GM18507 (cell line): ENCODE measurements around the gene LIF.

Experiments used
- DNase-seq: peaks from one replicate; pipeline ENCODE4 v3.0.0; 2011; ENCODE audit warnings: low read depth; ENCODE audit not compliant: insufficient read length; ENCODE audit errors: extremely low spot score
- FAIRE-seq: peaks from 2 replicates; lab custom pipeline; 2011; peaks lifted over from hg19 to GRCh38; lab: Jason Lieb, UNC

Gene LIF

DNA sequence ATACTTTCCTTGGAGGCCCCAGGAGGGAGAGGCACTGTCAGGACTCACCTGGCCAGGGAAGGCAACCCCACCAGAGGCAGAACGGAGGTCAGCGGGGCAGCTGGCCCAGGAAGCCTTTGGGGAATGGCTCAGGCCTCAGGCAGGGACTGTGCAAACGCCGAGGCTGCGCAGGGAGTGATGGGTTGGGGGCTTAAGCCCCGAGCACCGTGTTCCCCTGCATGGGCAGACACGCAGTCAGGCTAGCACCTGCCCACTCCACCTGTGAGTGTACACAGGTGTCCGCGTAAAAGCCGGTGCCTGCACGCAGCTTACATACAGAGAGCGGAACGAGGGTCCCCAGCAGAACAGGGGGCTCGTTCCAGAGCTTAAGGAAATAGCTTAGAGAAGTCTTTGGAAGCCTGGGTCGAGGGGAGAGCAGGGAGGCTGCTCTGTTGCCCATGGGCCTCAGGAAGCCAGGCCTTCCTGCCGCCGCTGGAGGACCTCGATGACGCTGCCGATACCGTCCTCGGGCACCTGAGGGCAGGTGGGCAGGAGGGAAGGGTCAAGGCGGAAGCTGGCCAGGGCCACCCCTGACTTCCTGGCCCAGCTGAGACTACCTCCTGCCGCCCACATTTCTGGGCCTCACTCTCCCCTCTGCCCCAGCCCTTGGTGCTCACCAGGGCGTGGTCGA is 38.8 kb upstream of the LIF start:
- no peak for FAIRE-seq
- DNase-seq, result no peak

DNA sequence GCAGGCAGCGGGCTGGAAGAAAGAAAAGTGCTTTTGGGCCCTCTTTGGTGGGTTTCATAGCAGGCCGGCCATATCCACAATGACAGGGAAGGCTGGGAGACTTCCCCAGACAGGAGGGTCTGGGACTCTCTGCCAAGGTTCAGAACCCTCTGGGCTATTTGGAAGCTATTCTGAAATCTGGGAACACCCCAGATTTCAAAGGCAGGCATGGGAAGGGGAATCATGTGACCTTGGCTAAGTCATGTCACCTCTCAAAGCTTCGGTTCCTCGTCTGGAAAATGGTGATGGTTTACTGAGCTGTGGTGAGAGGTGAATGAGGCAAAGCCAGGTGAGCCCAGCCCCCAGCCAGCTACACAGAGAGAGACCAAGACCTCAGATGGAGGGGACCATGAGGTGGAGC is 38.1 kb upstream of the LIF start:
- DNase-seq (no peak), FAIRE-seq (no peak)

DNA sequence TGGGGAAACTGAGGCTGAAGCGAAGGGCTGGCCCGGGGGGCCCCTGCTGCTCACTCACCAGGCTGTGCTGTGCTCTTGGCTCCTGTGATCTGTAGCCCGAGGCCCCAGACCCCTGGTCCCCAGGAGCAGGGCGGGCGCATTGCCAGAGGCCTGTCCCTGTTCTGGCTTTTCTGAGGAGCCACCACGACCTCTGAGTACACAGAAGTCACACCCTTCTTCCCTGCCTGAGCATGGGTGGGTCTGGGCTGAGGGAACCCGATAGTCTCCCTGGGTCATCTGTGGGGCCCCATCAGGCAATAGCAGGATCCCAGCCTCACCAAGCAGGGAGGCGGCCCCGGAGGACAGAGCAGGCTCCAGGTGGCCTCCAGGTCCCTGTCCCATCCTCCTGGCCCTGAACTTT is 37.6 kb upstream of the LIF start:
- no peak for FAIRE-seq
- no peak for DNase-seq

DNA sequence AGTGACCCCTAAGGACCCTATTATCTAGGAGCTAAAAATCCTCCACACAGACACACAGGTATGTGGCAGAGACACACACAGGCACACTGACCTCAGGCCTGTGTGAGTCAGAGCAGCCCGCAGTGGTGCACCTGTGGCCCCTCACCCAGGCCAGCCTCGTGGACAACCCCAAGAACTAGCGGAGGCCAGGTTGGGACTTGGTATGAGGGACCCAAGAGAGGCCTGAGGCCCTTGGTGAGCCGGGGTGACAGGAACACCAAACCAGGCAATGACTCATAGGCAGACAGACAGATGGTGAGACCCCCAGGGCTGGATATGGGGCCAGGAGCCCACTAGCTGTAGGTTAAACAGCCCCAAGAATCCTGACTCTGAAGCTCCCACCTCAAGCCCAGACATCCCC is 36.8 kb upstream of the LIF start:
- FAIRE-seq (no peak), DNase-seq (no peak)

DNA sequence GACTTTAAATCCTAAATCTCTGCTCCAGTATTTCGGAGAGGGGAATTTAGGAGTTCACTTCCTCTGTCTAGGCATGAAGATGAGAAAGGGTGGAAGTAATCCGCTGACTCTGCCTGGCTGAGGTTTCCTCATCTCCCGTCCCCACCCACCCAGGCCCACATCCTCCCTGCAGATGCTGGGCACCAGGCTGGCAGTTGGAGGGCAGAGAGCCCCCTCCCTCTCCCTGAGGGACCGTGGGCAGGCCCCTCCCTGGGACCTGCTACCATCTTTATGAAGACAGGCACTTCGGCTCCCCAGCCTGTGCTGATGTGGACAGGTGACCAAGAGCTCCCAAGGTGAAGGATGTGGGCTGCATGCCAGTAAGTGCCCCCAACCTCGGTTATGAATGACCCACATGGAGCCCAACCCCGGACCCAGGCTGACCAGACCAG is 36.1 kb upstream of the LIF start:
- no peak for DNase-seq
- no peak for FAIRE-seq

DNA sequence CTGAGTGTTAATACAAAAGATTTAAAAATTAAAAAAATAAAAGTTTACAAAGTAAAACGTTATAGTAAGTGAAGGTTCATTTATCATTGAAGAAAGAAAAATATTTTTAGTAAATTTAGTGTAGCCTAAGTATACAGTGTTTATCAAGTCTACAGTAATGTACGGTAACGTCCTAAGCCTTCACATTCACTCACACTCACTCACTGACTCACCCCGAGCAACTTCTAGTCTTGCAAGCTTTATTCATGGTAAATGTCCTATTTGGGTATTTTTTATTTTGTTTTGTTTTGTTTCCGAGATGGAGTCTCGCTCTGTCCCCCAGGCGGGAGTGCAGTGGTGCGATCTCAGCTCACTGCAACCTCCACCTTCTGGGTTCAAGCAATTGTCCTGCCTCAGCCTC is 33.9 kb upstream of the LIF start:
- DNase-seq (no peak), FAIRE-seq (no peak)

DNA sequence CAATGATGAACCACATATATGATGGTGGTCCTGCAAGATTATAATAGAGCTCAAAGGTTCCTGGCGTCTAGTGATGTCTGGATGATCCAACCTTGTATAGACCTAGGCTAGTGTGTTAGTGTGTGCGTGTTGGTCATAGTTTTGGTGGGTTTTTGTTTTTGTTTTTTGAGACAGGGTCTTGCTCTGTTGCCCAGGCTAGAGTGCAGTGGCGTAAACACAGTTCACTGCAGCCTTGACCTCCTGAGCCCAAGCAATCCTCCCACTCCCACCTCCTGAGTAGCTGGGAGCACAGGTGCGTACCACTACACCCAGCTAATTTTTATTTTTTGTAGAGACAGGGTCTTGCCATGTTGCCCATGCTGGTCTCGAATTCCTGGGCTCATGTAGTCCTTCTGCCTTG is 33.4 kb upstream of the LIF start:
- FAIRE-seq (no peak), DNase-seq (no peak)

DNA sequence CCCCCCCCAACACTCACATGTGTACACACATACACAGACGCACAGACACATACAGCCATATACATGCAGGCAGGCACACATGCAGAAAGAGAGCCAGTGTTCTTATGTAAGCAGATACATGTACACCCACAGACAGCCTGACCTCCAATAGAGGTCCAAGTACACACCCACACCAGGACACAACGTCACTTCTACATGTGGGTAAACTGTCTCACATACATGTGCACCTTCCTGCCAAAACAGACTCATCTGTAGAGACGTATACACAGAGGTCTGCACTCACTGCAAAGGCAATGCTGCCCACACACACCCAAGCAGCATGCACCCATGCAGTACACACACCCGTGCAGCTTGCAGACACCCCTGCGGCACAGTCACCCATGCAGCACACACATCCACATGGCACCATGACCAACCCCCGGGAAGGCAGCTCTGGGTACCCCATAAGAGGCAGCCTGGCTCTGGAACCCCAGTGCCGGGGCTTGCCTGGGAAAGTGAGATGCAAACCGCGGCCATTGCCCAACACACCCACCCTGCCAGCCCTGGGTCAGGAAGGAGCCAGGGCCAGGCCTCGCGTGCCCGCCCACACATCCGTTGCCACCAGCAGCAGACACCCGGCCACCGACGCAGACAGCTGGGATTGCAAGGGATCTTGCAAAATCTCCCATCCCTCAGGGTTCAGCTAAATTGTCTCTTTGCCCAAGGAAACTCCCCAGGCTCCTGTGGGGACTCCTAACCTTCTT is 32.7 kb upstream of the LIF start:
- DNase-seq (no peak), FAIRE-seq (no peak)

DNA sequence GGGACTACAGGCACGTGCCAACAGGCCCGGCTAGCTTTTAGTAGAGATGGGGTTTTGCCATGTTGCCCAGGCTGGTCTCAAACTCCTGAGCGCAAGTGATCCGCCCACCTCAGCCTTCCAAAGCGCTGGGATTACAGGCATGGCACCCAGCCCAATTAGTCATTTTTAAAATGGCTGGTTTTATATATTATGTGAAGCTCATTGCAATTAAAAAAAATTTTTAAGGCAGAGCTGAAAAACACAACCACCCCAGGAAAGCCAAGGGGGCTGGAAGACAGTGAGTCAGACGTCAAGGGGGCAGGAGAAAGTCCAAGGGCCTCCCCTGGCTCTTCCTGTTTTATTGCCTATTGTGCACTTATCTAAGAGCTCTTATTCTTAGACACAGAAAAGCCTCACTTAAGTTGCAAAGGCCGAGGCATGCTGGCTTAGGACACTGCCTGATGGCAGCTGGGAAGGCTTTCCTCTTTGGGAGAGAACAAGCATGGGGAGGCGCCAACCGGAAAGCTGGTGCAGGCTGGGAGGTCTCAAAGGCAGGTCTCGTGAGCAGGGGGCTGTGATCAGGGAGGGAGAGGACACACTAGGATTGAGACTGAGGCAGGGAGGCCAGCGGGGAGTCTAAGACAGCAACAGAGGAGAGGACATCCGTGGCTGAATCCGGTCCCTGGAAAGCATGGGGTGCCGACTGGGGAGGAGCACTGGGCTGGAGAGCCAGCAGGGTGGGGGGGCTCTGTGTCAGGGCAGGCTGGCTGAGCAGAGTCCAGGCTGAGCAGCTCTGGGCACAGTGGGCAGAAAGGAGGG is 31.2 kb upstream of the LIF start:
- DNase-seq (no peak), FAIRE-seq (no peak)

DNA sequence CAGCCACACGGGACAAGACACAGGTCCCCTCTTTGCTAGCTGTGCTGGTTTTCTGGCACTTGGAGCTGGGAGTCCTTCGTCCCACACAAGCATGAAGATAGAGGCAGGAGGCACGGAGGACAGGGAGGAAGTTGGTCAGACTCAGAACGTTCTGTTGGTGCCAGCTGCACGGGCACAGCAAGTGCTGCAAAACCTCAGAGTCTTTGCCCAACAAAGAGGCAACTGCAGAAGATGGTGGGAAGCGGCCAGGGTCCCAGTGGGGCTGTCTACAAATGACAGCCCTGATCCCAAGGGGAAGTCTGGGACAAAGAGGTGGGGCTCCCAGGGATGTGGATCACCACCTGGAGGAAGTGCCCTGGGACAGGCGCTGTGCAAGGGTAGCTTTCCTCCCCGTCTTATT is 29.5 kb upstream of the LIF start:
- no peak for DNase-seq
- FAIRE-seq, result no peak

DNA sequence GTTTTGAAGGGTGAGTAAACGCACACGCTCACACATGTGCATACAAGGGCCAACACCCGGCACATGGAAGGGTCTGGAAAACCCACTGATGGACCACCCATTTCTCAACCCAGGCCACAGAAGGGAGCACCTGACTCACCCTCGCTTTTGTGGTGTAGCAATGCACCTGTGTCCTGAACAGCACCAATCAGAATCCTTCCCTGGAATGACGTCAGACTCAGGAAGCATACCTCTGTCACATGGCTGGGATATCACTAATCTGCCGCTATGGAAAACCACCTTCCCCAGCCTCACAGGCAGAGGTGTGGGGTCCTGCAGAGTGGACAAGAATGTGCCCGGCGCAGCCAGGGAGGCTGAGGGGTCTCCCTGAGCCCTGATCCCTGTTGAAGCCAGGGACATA is 29.1 kb upstream of the LIF start:
- FAIRE-seq (no peak), DNase-seq (no peak)

DNA sequence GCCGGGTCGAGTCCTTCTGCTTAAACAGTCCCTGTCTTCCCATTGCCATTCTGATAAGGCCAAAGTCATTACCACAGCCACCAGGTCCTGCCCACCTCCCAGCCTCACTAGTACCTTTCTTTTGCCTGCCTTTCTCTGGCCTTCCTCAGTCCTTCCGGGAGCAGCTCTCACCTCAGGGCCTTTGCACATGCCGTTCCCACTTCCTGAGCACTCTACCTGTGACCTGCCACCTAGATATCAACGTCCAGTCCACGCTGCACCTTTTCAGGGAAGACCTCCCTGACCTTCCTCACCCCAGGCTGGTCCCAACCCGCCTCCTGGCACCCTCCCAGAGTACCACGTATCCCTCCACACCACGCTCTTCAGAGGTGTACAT is 27.9 kb upstream of the LIF start:
- no peak for DNase-seq
- no peak for FAIRE-seq

DNA sequence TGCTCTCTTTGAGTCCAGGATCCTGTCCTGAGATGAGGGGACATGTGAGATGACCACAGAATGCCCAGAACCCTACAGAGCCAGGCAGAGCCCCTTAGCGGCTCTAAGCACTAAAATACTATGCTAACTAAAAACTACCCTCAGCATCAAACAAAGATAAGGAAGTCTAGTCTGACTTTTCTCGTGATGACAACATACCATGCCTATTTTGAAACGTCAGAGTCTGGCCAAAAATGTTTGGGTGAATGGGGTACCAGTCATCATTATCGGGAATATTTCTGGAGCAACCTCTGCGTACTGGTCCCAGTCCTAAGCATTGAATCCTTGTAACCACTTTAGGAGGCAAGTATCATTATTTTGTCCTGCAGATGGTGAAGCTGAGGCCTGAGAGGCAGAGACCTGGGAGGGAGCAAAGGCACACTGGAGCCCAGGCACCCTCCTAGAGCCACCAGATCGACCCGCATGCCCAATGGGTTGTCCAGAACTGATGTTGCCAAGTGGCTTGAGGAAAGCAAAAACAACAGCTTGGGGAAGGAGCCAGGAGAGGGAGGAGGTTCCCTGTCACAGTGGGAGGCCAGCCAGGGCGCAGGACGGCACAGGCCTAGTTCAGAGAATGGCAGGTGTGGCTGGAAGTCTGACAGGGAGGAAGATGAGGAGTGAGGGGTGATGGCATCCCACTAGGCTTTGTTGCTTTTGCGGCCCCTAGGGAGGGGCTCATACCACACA is 27.3 kb upstream of the LIF start:
- FAIRE-seq, result no peak

DNA sequence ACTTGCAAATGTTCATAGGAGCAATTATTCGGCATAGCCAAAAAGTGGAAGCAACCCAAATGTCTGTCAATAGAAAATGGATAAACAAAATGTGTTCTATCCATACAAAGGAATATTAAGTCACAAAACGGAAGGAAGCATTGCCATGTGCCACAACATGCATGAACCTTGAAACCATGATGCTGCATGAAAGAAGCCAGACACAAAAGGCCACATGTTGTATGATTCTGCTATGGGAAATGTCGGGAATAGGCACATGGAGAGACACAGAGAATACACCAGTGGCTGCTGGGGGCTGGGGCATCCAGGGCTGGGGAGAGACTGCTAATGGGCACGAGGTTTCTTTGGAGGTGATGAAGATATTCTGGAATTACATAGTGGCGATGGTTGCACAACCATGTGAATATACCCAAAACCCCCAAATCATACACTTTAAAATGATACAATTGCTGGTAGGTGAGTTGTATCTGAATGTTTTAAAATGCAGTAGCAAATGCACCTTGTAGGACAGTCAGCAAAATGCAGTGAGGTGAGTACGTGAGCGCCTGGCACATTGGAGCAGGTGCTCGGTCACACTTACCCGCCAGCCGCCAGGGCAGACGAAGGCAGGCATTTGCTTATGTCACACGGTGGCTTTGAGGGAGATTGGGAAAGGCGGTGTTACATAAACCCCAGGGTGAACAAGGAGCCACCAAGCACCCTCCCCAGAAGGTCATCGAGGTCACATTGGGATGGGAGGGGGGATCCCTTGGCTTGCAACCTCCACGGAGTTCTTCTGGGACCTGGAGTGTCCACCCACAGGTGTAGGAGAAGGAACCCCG is 26.4 kb upstream of the LIF start:
- FAIRE-seq, result no peak
- DNase-seq, result no peak

More for the DNA sequence above, 27.3 kb upstream of the LIF start:
- DNase-seq, result no peak

DNA sequence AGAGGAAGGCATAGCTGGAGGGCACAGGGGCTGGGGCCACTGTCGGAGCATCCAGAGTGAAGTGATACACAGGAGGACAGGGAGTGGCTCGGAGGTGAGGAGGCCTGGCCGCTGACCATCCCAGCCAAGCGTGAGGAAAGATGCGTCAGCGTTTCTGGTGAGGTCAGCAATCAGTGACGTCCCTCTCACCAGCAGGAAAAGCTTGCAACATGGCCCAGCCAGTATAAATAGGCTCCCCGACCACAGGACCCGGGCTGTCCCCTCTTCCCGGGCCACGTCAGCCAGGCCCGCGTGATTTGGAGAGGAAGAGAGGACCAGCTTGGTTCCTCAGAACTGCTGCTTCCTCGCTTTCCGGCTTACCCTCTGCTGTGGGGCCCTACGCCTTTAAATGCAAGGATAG is 24.3 kb upstream of the LIF start:
- DNase-seq (no peak), FAIRE-seq (no peak)

DNA sequence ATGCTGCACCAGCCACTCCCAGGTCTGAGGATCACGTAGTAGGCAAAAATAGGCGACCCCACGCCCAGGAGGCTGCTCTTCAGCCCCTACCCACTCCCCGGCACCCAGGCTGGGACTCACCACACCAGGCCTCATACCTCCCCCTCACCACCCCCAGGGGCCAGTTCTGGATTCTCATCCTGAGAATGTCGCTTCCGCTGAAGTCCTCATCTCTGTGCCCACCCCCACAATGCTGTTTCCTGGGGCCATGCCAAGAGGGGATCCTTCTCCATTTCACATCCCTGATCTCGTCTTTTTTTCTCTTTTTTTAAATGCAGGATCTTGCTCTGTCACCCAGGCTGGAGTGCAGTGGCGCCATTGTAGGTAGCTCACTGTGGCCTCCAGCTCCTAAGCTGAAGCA is 21.8 kb upstream of the LIF start:
- no peak for FAIRE-seq

DNA sequence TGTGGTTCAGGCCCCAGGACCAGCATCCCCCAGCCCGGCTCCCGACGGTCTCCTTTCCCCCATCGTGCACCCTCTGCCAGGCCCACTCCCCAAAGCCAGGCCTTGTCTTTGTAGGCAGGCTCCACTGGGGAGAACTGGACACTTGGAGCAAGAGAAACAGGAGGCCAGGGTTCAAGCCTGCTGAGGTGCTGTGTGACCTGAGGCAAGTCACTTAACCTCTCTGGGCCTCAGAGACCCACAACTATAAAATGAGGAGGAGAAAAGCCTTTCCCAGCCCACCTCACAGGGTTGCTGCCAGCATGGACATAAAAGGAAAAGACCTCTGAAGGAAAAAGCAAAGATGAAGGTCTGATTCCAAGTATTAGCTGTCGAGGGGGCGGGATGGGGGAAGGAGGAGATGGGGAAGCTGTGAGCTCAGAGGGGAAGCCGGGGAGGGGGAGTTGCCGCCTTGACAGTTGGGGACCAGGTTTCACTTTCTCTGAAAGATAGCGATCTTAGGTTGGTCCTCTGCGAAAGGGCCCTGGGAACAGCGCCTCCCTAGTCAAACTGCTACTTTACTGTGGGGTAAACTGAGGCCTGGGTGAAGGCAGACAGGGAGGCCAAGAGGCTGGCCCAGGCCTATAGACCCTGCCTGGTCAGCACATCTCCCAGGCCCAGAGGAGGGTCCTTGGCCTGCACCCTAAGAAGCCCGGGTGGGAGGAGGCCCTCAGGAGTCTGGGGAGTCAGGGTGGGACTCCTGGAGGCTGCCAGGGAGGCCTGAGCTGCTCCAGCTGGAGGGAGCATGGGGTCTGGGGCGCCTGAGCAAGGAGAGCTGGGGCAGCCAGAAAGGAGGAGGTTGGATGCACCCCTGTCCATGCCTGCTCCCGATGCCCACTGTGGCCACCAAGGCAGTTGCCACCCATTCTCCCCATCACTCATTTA is 21.1 kb upstream of the LIF start:
- FAIRE-seq (no peak), DNase-seq (no peak)

More for the DNA sequence above, 21.8 kb upstream of the LIF start:
- no peak for DNase-seq
